Vagina (tissue), 2 donors: ENCODE results near the gene NUDT14.

Source experiments
- POLR2A ChIP-seq, 2 donors: fragments of 450-650 bp; IDR thresholded peaks; one replicate each; pipeline ENCODE4 v1.6.1; 2017; ENCODE audit warnings: antibody characterized with exemption in 2 of 2, mild to moderate bottlenecking in 2 of 2, moderate library complexity in 2 of 2
- POLR2AphosphoS5 ChIP-seq, 2 donors: sonication (generic); formaldehyde crosslinking; IDR thresholded peaks; one replicate each; pipeline ENCODE4 v1.9.0; 2017; ENCODE audit warnings: antibody characterized with exemption in 2 of 2, mild to moderate bottlenecking in 2 of 2, low read depth in 1 of 2; ENCODE audit not compliant: insufficient read depth in 1 of 2
- TF ChIP-seq, protein P1 (sequence below), 3 experiments: fragments of 450-650 bp in 2 of 3; fragments of 200-600 bp in 1 of 3; sonication (generic) in 1 of 3; IDR thresholded peaks; one replicate each; pipeline ENCODE4 v1.5.1; 2017 to 2019; ENCODE audit warnings: antibody characterized with exemption in 3 of 3, mild to moderate bottlenecking in 2 of 3, moderate library complexity in 2 of 3

DNA sequence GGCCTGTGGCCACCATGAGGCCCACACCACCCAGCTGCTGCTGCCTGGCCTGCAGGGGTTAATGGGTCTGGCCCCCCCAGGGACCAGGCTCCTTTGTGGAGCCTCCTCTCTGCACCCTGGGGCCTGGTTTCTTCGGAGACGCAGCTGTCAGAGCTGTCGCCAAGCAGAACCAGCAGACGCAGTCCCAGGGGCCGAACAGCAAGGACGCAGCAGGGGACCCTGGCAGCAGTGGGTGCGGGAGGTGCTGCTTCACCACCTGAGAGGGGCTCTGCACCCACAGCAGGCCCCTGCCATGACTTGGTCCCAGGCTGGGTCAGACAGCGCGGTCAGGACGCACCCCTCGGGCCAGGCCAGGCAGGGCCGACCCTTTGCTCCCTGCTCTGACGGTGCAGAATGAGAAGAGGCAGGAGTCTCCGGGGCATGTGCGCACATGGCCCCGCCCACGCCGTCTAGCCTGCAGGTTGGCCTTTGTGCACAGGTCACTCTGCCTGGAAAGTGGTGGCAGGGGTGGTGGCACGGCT is 43.0 kb downstream of the NUDT14 start:
- TF ChIP-seq, protein P1, sequence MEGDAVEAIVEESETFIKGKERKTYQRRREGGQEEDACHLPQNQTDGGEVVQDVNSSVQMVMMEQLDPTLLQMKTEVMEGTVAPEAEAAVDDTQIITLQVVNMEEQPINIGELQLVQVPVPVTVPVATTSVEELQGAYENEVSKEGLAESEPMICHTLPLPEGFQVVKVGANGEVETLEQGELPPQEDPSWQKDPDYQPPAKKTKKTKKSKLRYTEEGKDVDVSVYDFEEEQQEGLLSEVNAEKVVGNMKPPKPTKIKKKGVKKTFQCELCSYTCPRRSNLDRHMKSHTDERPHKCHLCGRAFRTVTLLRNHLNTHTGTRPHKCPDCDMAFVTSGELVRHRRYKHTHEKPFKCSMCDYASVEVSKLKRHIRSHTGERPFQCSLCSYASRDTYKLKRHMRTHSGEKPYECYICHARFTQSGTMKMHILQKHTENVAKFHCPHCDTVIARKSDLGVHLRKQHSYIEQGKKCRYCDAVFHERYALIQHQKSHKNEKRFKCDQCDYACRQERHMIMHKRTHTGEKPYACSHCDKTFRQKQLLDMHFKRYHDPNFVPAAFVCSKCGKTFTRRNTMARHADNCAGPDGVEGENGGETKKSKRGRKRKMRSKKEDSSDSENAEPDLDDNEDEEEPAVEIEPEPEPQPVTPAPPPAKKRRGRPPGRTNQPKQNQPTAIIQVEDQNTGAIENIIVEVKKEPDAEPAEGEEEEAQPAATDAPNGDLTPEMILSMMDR (IDR thresholded peaks at IDR 0.05), result no peak
- TF ChIP-seq POLR2A (IDR thresholded peaks at IDR 0.05) (no peak), POLR2AphosphoS5 (IDR thresholded peaks at IDR 0.05; ENCODE audit: insufficient read depth in 1 of 2, low read depth in 1 of 2) (no peak)
